Hindlimb muscle (tissue), 1 donor: ENCODE results near the gene C13orf42. TPM values are rescaled to one million over a fixed set of nuclear protein-coding genes. Genes with fewer than 3 reads are reported as not detected.

Experiments used
- DNase-seq: peaks from one replicate; pipeline ENCODE4 v3.0.0-alpha.2; 2013
- polyA plus RNA-seq: library from polyadenylated mRNA; unstranded; fragments of 120-200 nt; gene quantifications from one replicate; pipeline ENCODE4 v1.2.1, GENCODE V29; 2013; ENCODE audit not compliant: insufficient read length

Gene C13orf42
- polyA plus RNA-seq, 1 donor, result 0.06 TPM

- DNase-seq, result no peak
Observed at GRCh38 chr13:51064753-51065152, 46.3 kb downstream of the C13orf42 start.

GRCh38 chr13:51063909-51064308 is 47.2 kb downstream of the C13orf42 start:
- no peak for DNase-seq

GRCh38 chr13:51058461-51059167 is 52.5 kb downstream of the C13orf42 start:
- DNase-seq, result no peak

GRCh38 chr13:51057906-51058305 is 53.2 kb downstream of the C13orf42 start:
- no peak for DNase-seq

GRCh38 chr13:51057001-51057400 is 54.1 kb downstream of the C13orf42 start:
- no peak for DNase-seq

- DNase-seq, result no peak
Observed at GRCh38 chr13:51052581-51052980, 58.5 kb downstream of the C13orf42 start.

GRCh38 chr13:51050021-51050830 is 60.8 kb downstream of the C13orf42 start:
- DNase-seq, result no peak

- no peak for DNase-seq
Observed at GRCh38 chr13:51048616-51049015, 62.5 kb downstream of the C13orf42 start.

- no peak for DNase-seq
Observed at GRCh38 chr13:51048166-51048461, 63.0 kb downstream of the C13orf42 start.

GRCh38 chr13:51047434-51048165 is 63.5 kb downstream of the C13orf42 start:
- no peak for DNase-seq

GRCh38 chr13:51045451-51045850 is 65.6 kb downstream of the C13orf42 start:
- DNase-seq, result no peak

- no peak for DNase-seq
Observed at GRCh38 chr13:51044023-51044665, 66.9 kb downstream of the C13orf42 start.

- no peak for DNase-seq
Observed at GRCh38 chr13:51043310-51043709, 67.8 kb downstream of the C13orf42 start.

GRCh38 chr13:51041710-51042109 is 69.4 kb downstream of the C13orf42 start:
- no peak for DNase-seq

GRCh38 chr13:51041126-51041525 is 69.9 kb downstream of the C13orf42 start:
- no peak for DNase-seq

GRCh38 chr13:51040431-51040830 is 70.6 kb downstream of the C13orf42 start:
- DNase-seq, result no peak

- no peak for DNase-seq
Observed at GRCh38 chr13:51036418-51036817, 74.7 kb downstream of the C13orf42 start.

- DNase-seq, result no peak
Observed at GRCh38 chr13:51035978-51036377, 75.1 kb downstream of the C13orf42 start.

GRCh38 chr13:51035469-51035868 is 75.6 kb downstream of the C13orf42 start:
- no peak for DNase-seq

GRCh38 chr13:51034906-51035305 is 76.2 kb downstream of the C13orf42 start:
- no peak for DNase-seq

- peak; percentile 21 for DNase-seq
Observed at GRCh38 chr13:51033421-51034185, 77.5 kb downstream of the C13orf42 start.

GRCh38 chr13:51032831-51033230 is 78.2 kb downstream of the C13orf42 start:
- DNase-seq, result no peak
